Kasumi-1 (cell line): Measurements from ENCODE around the gene OSMR.

Experiments used
- DNase-seq, 2 experiments: peaks; one replicate each; lab custom pipeline; 2025; lab: John Stamatoyannopoulos, UW

The OSMR gene

DNA sequence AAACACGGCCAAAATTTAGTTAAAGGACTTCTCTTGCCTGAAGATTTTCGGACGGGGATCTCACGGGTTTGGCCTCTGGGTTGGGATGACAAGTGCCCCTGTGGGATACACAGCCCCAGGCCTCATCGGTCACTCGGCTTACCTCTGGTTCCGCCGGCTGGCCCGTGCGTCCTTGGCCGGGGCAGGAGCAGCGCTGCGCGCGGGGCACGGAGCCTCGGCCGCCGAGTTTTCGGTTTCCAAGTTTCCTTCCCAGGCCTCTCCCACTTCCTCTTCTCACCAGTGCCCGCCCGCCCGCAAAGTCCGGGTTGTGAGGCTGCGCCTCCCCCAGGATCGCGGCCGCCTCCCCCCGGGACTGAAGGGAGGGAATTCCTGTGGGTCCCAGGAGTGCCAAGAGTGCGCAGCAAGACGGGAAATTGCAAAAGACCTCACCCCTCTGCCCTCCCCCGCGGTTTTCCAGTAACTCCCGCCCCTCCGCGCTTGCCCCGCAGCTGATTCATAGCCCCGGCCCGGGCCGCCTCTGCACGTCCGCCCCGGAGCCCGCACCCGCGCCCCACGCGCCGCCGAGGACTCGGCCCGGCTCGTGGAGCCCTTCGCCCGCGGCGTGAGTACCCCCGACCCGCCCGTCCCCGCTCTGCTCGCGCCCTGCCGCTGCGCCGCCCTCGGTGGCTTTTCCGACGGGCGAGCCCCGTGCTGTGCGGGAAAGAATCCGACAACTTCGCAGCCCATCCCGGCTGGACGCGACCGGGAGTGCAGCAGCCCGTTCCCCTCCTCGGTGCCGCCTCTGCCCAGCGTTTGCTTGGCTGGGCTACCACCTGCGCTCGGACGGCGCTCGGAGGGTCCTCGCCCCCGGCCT lies at the start of gene OSMR:
OSMR (plus strand) TSS at position 487 of the 853 bp plus-strand sequence. CDS start 23,033 bp downstream, outside the sequence.
- peak; percentile 3 to 7 for DNase-seq

- DNase-seq: no peak
These were observed 49.1 kb upstream of the OSMR start for GRCh38 chr5:38796742-38797108.

DNA sequence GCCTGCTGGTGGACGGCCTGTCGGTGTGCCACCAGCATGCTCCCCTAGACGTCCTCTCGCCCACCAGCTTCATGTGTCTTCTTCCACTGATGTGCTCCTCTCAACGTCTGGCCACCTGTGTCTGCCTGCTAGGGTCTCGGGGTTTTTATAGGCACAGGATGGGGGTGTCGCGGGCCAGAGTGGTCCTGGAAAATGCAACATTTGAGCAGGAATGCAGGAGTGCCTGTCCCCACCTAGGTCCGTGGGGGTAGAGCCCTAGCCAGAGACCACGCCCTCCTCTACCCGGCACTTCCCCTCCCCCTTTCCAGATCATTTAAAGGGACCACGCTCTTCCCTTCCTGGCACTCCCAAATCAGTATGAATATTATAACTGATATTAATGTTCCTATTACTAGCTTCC lies 48.0 kb upstream of the OSMR start:
- DNase-seq: no peak

GRCh38 chr5:38799556-38800377 lies 46.0 kb upstream of the OSMR start:
- DNase-seq: no peak

- DNase-seq: no peak
These were observed 45.3 kb upstream of the OSMR start for GRCh38 chr5:38800515-38800914.

- no peak for DNase-seq
These were observed 43.7 kb upstream of the OSMR start for GRCh38 chr5:38802125-38802524.

- no peak for DNase-seq
These were observed 42.6 kb upstream of the OSMR start for GRCh38 chr5:38803246-38803645.

GRCh38 chr5:38806775-38807258 lies 39.0 kb upstream of the OSMR start:
- DNase-seq: no peak

DNA sequence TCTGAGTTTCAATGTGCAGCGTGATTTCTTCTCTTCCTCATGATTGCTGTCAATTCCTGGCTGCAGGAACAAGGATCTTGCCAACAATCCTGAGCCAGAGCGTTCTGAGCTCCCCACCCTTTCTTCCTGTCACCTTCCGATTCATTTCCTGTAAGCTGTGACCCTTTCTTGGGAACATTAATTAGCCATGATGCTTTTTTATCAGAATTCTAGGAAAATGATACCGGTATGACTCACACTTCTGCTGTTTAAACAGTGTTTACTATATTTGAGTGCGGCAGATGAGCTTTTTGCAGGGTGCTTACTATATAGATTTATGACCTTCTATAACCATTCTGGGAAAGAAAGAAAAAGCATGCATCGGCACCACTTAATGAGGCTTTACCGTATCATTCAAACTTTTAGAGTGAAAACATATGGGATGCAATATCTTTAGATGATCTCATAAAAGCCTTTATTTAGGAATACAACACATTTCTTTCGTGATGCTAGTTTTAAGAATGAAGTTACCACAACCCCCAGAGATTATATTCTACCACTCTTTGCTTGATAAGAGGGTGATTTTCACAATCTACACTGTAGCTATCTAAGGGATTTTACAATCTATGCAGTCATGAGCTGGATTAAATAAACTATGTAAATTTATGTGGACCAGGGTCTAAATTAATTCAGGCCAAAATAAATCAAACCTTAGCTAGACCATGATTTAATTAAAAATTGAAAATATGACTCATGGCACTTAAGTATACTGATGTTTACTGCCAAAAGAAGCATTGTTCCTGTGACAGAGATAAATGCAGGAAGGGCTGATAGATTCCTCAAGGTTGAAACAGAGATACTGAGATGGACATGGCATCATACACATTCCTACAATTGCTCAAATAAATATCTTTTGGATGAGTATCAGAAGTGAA lies 38.0 kb upstream of the OSMR start:
- no peak for DNase-seq

- no peak for DNase-seq
These were observed 37.0 kb upstream of the OSMR start for GRCh38 chr5:38808666-38809343.

DNA sequence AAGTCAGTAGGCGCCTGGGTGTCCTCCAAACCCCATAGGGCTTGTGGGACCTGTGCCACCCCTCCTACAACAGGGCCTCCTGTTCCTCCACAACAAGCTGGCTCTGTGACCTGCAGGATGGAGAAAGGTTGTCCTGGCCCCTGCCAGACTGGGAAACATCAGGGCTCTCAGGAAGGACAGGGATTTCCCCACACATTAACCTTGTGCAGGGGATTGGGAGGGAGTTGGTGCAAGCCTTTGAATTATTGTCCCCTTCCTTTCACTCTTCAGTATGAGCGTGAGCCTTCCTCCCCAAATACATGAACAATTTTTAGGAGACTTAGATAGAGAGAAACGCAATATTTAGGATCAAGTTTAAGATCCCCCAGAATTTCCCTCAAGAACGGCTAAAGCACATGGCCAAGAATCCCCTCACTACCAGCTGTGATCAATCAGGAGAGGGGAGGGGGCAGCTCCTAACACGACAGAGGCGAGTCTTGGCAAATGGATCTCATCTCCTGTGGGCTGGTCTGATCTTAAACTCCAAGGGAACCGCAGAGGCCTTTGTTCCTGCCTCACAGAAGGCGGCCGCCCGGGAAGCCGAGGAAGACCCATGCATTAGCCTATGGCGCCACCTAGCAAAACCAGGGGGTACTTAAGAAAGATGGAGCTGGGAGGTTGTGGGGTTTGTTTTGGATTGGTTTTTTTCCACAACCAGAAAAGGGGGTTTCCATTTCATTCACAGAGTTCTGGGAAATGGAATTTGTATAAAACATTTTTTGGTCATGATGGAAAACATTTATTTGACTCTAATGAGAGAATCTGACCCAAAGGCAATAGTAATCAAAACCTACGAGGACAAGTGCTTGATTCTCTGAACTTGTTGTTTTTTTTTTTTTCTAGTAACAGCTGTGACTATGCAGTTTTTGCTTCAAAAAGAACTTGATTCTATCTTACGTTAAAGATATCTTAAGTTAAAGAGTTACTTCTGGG lies 36.1 kb upstream of the OSMR start:
- DNase-seq: peak; percentile 86 to 87

DNA sequence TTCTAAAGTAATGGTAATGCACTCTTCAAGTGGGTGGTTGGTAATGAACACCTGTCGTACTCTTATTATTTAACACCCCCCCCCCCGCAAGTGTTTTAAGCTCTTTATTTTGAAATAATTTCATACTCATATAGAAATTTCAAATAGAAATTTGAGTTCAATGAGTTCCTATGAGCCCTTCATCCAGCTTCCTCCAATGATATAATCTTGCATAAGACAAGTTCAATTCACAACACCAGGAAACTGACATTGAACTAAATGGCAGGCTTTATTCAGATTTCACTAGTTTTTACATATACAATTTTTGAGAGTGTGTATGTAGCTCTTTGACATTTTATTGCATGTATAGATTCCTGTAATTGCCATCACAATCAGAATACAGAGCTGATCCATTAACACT lies 30.9 kb upstream of the OSMR start:
- no peak for DNase-seq

GRCh38 chr5:38816083-38817030 lies 29.5 kb upstream of the OSMR start:
- no peak for DNase-seq

- no peak for DNase-seq
These were observed 24.1 kb upstream of the OSMR start for GRCh38 chr5:38821679-38822078.

- DNase-seq: no peak
These were observed 22.3 kb upstream of the OSMR start for GRCh38 chr5:38823503-38823902.

- no peak for DNase-seq
These were observed 21.0 kb upstream of the OSMR start for GRCh38 chr5:38824821-38825220.

DNA sequence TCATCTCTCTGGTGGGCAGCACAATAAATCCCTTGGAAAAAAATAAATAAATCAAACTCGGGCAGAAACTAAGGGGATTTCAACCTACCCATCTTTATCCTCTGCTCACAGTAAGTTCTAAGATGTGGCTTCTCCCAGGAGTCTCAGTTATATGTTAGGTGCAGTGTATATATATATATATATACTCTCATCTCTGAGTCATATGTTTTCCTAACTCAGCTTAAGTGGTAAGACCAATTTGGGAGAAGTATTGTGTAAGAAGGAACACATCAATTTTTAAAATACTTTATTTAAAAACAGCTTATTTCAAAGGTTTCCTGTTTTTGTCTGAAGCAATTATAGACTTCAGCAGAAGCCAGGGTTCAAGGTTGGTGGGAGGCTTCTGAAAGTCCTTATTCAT lies 20.3 kb upstream of the OSMR start:
- no peak for DNase-seq

DNA sequence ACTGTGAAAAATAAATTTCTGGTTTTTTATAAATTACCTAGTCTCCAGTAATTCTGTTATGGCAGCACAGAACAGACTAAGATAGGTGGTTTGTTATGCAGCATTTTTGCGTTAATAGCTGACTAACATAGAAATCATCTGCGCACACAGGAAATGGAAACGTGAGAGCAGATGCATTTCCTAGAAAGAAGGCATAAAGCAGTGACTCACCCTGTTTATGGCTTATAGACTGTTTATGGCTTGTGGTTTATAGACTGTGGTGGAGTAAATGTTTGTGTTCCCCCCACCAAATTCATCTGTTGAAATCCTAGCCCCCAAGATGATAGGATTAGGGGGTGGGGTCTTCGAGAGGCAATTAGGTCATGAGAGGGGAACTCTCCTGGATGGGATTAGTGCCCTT lies 18.3 kb upstream of the OSMR start:
- no peak for DNase-seq

DNA sequence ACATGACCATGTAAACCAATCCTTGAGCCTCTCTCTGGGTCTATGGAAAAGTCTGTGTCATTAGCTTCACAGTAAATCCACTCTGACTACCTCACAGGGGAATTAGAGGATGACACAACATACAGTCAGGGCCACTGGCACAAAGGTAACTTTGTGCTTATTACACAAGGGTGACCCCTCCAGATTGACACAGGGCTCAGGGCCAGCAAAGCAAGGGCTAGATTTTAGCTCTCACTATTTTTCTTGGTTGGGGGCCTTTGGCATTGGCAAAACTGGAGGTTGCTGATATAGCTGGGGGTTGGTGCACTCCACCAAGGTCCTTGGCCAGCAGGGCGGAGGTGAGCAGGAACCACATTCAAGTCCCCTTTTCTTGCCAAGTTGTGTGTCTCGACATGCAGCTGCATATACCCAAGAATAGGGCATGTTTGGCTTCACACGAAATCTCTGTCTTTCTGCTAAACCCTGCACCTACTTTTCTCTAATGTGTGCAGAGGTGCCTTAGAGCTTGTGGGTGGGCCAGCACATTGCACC lies 15.2 kb upstream of the OSMR start:
- no peak for DNase-seq
